IMR-90 (cell line): ENCODE results near the gene PLCL1. TPM values are rescaled to one million over a fixed set of nuclear protein-coding genes. Genes with fewer than 3 reads are reported as not detected.

Source experiments
- ATAC-seq: fragments of 200-7000 bp; cut with Tn5 transposase; 2 replicates; pipeline ENCODE4 v1.9.1; 2020; ENCODE audit warnings: low read depth, mild to moderate bottlenecking, moderate library complexity
- BruUV-seq: library from RNA; stranded (reverse); fragments of 400-500 nt; replicated peaks from 2 replicates; lab custom pipeline; 2021; lab: Mats Ljungman, UMichigan
- CTCF ChIA-PET: fragments of 300-600 bp; formaldehyde crosslinking; extraction: SDS; loops from one replicate; lab custom pipeline; 2021; ENCODE audit warnings: antibody characterized with exemption; lab: Yijun Ruan, JAX
- POLR2A ChIA-PET: fragments of 300-600 bp; sonication (Branson Sonifier 250); formaldehyde crosslinking; loops from one replicate; lab custom pipeline; 2022; ENCODE audit warnings: antibody characterized with exemption; ENCODE audit not compliant: unreplicated experiment; lab: Charles Lee
- DNase-seq: peaks from one replicate; pipeline ENCODE4 v3.0.0; 2013
- H2AFZ ChIP-seq: replicated peaks from 2 replicates; pipeline ENCODE3; 2013; ENCODE audit warnings: low read length, mild to moderate bottlenecking; ENCODE audit not compliant: poor library complexity
- H2AK5ac ChIP-seq: 2 replicates; pipeline ENCODE4 v1.6.1; 2013; ENCODE audit warnings: low read depth, low read length, inconsistent platforms
- H2AK9ac ChIP-seq: replicated peaks from 2 replicates; pipeline ENCODE3; 2013; ENCODE audit warnings: mild to moderate bottlenecking, low read depth, low read length, moderate library complexity; ENCODE audit not compliant: poor library complexity
- H2BK120ac ChIP-seq: 2 replicates; pipeline ENCODE4 v1.6.1; 2013; ENCODE audit warnings: low read depth, low read length, inconsistent platforms
- H2BK15ac ChIP-seq: 3 replicates; pipeline ENCODE4 v1.6.1; 2013; ENCODE audit warnings: low read depth, low read length, inconsistent platforms
- H2BK20ac ChIP-seq: 2 replicates; pipeline ENCODE4 v1.6.1; 2013; ENCODE audit warnings: low read depth, mild to moderate bottlenecking, inconsistent platforms, low read length, moderate library complexity
- H2BK5ac ChIP-seq: 2 replicates; pipeline ENCODE4 v1.6.1; 2013; ENCODE audit warnings: mild to moderate bottlenecking, low read depth, low read length, inconsistent platforms; ENCODE audit not compliant: poor library complexity, severe bottlenecking
- H3K14ac ChIP-seq: replicated peaks from 2 replicates; pipeline ENCODE4 v1.6.1; 2013; ENCODE audit warnings: low read depth, low read length, inconsistent platforms
- H3K18ac ChIP-seq: 2 replicates; pipeline ENCODE4 v1.6.1; 2013; ENCODE audit warnings: low read depth, low read length, control low read depth
- H3K23ac ChIP-seq: 2 replicates; pipeline ENCODE4 v1.6.1; 2013; ENCODE audit warnings: low read depth, low read length, inconsistent platforms
- H3K27ac ChIP-seq: 2 replicates; pipeline ENCODE4 v1.5.1; 2013; ENCODE audit warnings: mild to moderate bottlenecking, control low read depth, low read length; ENCODE audit not compliant: insufficient read depth
- H3K27me3 ChIP-seq: 2 replicates; pipeline ENCODE4 v1.6.1; 2013; ENCODE audit warnings: low read length; ENCODE audit not compliant: control insufficient read depth, insufficient read depth
- H3K36me3 ChIP-seq: 2 replicates; pipeline ENCODE4 v1.6.1; 2013; ENCODE audit warnings: low read length, mixed read lengths; ENCODE audit not compliant: control insufficient read depth, insufficient read depth
- H3K4ac ChIP-seq: 2 replicates; pipeline ENCODE4 v1.6.1; 2013; ENCODE audit warnings: low read depth, low read length, inconsistent platforms
- H3K4me1 ChIP-seq: 2 replicates; pipeline ENCODE4 v1.6.1; 2013; ENCODE audit warnings: low read length, mixed read lengths; ENCODE audit not compliant: control insufficient read depth, insufficient read depth
- H3K4me2 ChIP-seq: 2 replicates; pipeline ENCODE4 v1.6.1; 2013; ENCODE audit warnings: low read depth, mild to moderate bottlenecking, control low read depth, low read length, moderate library complexity
- H3K4me3 ChIP-seq: 2 replicates; pipeline ENCODE4 v1.5.1; 2013; ENCODE audit warnings: low read depth, mild to moderate bottlenecking, control low read depth, low read length, moderate library complexity; ENCODE audit not compliant: insufficient read depth
- H3K56ac ChIP-seq: 2 replicates; pipeline ENCODE4 v1.6.1; 2013; ENCODE audit warnings: low read length, inconsistent platforms; ENCODE audit not compliant: insufficient read depth; ENCODE audit errors: extremely low read depth
- H3K79me1 ChIP-seq, 2 experiments: 2 replicates each; pipeline ENCODE4 v1.6.1; 2013; ENCODE audit warnings: low read length in 2 of 2, inconsistent platforms in 1 of 2, low read depth in 1 of 2
- H3K9ac ChIP-seq: 2 replicates; pipeline ENCODE4 v1.6.1; 2013; ENCODE audit warnings: low read depth, low read length, control low read depth
- H3K9me1 ChIP-seq: 2 replicates; pipeline ENCODE4 v1.6.1; 2013; ENCODE audit warnings: low read length, inconsistent platforms; ENCODE audit not compliant: insufficient read depth
- H3K9me3 ChIP-seq: 2 replicates; pipeline ENCODE4 v1.6.1; 2013; ENCODE audit warnings: low read length; ENCODE audit not compliant: control insufficient read depth, insufficient read depth
- H4K20me1 ChIP-seq: 2 replicates; pipeline ENCODE4 v1.6.1; 2013; ENCODE audit warnings: low read length, inconsistent platforms; ENCODE audit not compliant: insufficient read depth
- H4K5ac ChIP-seq: 2 replicates; pipeline ENCODE4 v1.6.1; 2013; ENCODE audit warnings: mild to moderate bottlenecking, low read depth, low read length, control low read depth
- H4K8ac ChIP-seq, 2 experiments: 2 replicates each; pipeline ENCODE4 v1.6.1; 2013; ENCODE audit warnings: low read depth in 2 of 2, low read length in 2 of 2, control low read depth in 1 of 2, inconsistent platforms in 1 of 2
- H4K91ac ChIP-seq: 2 replicates; pipeline ENCODE4 v1.6.1; 2013; ENCODE audit warnings: low read depth, low read length, inconsistent platforms; ENCODE audit not compliant: insufficient read depth
- CEBPB ChIP-seq: IDR thresholded peaks from 2 replicates; pipeline ENCODE4 v1.6.1; 2012; ENCODE audit warnings: low read depth, low read length, improper control_type of control experiment
- CHD1 ChIP-seq: IDR thresholded peaks from 2 replicates; pipeline ENCODE4 v1.6.1; 2012; ENCODE audit warnings: low read depth, low read length, improper control_type of control experiment
- ELK1 ChIP-seq: fragments of 150-350 bp; IDR thresholded peaks from 2 replicates; pipeline ENCODE4 v1.6.1; 2016; ENCODE audit warnings: low read depth, mild to moderate bottlenecking, low read length, moderate library complexity, borderline replicate concordance
- FOS ChIP-seq: fragments of 150-350 bp; IDR thresholded peaks from 2 replicates; pipeline ENCODE4 v1.6.1; 2016; ENCODE audit warnings: low read depth, low read length
- MAFK ChIP-seq: IDR thresholded peaks from 2 replicates; pipeline ENCODE4 v1.6.1; 2012; ENCODE audit warnings: low read depth, low read length, improper control_type of control experiment
- MAZ ChIP-seq: IDR thresholded peaks from 2 replicates; pipeline ENCODE4 v1.6.1; 2012; ENCODE audit warnings: low read depth, mild to moderate bottlenecking, low read length, improper control_type of control experiment, moderate library complexity, borderline replicate concordance
- MXI1 ChIP-seq: IDR thresholded peaks from 2 replicates; pipeline ENCODE4 v1.6.1; 2012; ENCODE audit warnings: low read depth, mild to moderate bottlenecking, low read length, moderate library complexity, borderline replicate concordance
- NFE2L2 ChIP-seq: fragments of 150-350 bp; IDR thresholded peaks from 2 replicates; pipeline ENCODE4 v1.6.1; 2016; ENCODE audit warnings: low read depth, mild to moderate bottlenecking, low read length
- RCOR1 ChIP-seq: IDR thresholded peaks from 2 replicates; pipeline ENCODE4 v1.6.1; 2012; ENCODE audit warnings: mild to moderate bottlenecking, low read length, improper control_type of control experiment; ENCODE audit not compliant: insufficient replicate concordance
- WGBS, 2 experiments: methylation state at CpG; one replicate each; pipeline versions ENCODE4 v1.1.5 to v1.1.7; 2013; ENCODE audit warnings: missing lambda C conversion rate in 2 of 2; ENCODE audit not compliant: insufficient read length in 1 of 2; ENCODE audit errors: extremely low coverage in 2 of 2; 5-methylcytosine and 5-hydroxymethylcytosine counted together
- dilution Hi-C: fragments of 300-500 bp; cut with HindIII; formaldehyde crosslinking; loops from one replicate; pipeline ENCODE4 v1.14.3; 2018; ENCODE audit warnings: low sequenced_read_pairs; ENCODE audit not compliant: unreplicated experiment
- in situ Hi-C: fragments of 300-500 bp; cut with MboI; formaldehyde crosslinking; loops from 3 replicates; pipeline ENCODE4 v1.14.3; 2019; ENCODE audit warnings: low sequenced_read_pairs, inconsistent platforms, mixed read lengths
- intact Hi-C: fragments of 100-400 bp; cut with micrococcal nuclease; formaldehyde crosslinking; loops from 2 replicates; pipeline ENCODE4 v1.10.0; 2022
- polyA plus RNA-seq, 3 experiments: library from polyadenylated mRNA; depleted of rRNA; stranded (reverse); fragments of >200 nt; gene quantifications; 2 replicates each; pipeline ENCODE4 v1.2.3, GENCODE V29; 2012; ENCODE audit warnings: low replicate concordance in 1 of 3
- total RNA-seq: library from RNA; depleted of rRNA; stranded (reverse); fragments of >200 nt; gene quantifications from 2 replicates; pipeline ENCODE4 v1.2.3, GENCODE V29; 2012
- TF ChIP-seq, protein P1 (sequence below): conservative IDR thresholded peaks from 2 replicates; pipeline ENCODE4 v1.5.1; 2012; ENCODE audit warnings: mild to moderate bottlenecking, low read depth, low read length, improper control_type of control experiment

The PLCL1 gene
- total and polyA plus RNA-seq, 2 of the 4 experiments (the other 2 are of a cell fraction) = 0.14 to 0.18 TPM

DNA sequence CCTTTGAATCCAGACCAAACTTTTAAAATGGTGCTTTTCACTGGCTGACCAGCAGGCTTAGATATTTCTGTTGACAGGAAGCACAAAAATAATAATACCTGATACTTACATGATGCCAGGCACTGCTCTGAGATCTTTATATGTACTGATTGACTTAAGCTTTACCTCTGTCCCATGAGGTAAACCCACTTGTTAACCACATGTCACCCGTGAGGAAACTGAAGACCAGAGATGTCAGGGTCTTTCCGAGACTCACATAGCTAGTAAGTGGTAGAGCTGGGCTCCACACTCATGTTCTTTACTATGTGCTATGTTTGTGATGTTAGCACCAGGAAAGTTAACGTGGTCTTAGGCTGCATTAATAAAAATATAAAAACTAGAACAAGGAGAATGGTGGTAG, 297.7 kb downstream of the PLCL1 start:
- Histone ChIP-seq H4K91ac (no peak overlapping the region), H4K20me1 (no peaks in the 10 kb centered on the region), H2AK5ac (no peak overlapping the region), H4K8ac (no peak overlapping the region), H3K9ac (no peak overlapping the region), H2BK20ac (no peak overlapping the region), H3K56ac (no peak overlapping the region), H3K9me3 (no peaks in the 10 kb centered on the region), H2AK9ac (no peak overlapping the region), H3K4ac (no peak overlapping the region), H2BK15ac (no peak overlapping the region), H3K18ac (no peak overlapping the region), H3K4me2 (no peak overlapping the region), H2BK5ac (no peak overlapping the region), H2AFZ (no peak overlapping the region), H4K5ac (no peak overlapping the region), H3K27me3 (no peaks in the 10 kb centered on the region), H3K23ac (no peak overlapping the region), H3K9me1 (no peaks in the 10 kb centered on the region), H3K4me1 (no peaks in the 10 kb centered on the region), H2BK120ac (no peak overlapping the region), H3K79me1 (no peaks in the 10 kb centered on the region), H3K27ac (no peak overlapping the region), H3K14ac (no peak overlapping the region), H3K36me3 (no peaks in the 10 kb centered on the region), H3K4me3 (no peak overlapping the region)
- BruUV-seq = no TSS peak
- intact Hi-C loops (no loop called here), dilution Hi-C loops (no loop called here), in situ Hi-C loops (no loop called here)
- ChIA-PET POLR2A (no interaction called here), CTCF (no interaction called here)
- TF ChIP-seq CEBPB = no peak
- TF ChIP-seq CHD1 = no peak
- no peak for TF ChIP-seq MAFK
- TF ChIP-seq RCOR1 = no peak
- TF ChIP-seq MAZ = no peak
- no peak for TF ChIP-seq MXI1
- no peak for TF ChIP-seq FOS
- TF ChIP-seq NFE2L2 = no peak
- TF ChIP-seq, protein P1, sequence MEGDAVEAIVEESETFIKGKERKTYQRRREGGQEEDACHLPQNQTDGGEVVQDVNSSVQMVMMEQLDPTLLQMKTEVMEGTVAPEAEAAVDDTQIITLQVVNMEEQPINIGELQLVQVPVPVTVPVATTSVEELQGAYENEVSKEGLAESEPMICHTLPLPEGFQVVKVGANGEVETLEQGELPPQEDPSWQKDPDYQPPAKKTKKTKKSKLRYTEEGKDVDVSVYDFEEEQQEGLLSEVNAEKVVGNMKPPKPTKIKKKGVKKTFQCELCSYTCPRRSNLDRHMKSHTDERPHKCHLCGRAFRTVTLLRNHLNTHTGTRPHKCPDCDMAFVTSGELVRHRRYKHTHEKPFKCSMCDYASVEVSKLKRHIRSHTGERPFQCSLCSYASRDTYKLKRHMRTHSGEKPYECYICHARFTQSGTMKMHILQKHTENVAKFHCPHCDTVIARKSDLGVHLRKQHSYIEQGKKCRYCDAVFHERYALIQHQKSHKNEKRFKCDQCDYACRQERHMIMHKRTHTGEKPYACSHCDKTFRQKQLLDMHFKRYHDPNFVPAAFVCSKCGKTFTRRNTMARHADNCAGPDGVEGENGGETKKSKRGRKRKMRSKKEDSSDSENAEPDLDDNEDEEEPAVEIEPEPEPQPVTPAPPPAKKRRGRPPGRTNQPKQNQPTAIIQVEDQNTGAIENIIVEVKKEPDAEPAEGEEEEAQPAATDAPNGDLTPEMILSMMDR = no peak
- TF ChIP-seq ELK1 = no peak
- WGBS, 2 experiments = no CpG with 5 or more reads among the region's 3 CpGs
- DNase-seq (no peak), ATAC-seq (no peak)
